GM19023 (cell line): ENCODE data around the gene PRPF40B.

Experiments
- ATAC-seq: cut with Tn5 transposase; IDR thresholded peaks from one replicate; pipeline ENCODE4 v1.9.1; 2021; ENCODE audit warnings: mild to moderate bottlenecking, moderate library complexity; ENCODE audit not compliant: unreplicated experiment

PRPF40B gene

DNA sequence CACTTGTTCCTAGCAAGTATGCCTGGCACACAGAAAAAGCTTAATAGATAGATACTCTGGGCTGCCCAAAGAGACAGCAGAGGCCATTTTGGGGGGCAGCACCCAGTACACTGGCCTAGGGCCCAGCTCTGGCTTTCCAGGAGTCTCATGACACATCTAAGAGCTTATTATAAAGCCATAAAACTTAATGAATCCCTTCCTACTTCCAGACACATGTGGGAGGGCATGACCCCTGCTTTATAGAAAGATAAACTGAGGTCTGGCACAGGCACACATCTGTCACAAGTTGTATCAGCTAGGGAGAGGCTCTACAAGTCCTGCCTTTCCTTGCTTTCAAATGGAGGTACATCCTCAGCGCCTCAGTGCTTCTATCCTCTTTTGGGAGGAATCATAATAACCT lies 56.7 kb downstream of the PRPF40B start:
- ATAC-seq = no peak

DNA sequence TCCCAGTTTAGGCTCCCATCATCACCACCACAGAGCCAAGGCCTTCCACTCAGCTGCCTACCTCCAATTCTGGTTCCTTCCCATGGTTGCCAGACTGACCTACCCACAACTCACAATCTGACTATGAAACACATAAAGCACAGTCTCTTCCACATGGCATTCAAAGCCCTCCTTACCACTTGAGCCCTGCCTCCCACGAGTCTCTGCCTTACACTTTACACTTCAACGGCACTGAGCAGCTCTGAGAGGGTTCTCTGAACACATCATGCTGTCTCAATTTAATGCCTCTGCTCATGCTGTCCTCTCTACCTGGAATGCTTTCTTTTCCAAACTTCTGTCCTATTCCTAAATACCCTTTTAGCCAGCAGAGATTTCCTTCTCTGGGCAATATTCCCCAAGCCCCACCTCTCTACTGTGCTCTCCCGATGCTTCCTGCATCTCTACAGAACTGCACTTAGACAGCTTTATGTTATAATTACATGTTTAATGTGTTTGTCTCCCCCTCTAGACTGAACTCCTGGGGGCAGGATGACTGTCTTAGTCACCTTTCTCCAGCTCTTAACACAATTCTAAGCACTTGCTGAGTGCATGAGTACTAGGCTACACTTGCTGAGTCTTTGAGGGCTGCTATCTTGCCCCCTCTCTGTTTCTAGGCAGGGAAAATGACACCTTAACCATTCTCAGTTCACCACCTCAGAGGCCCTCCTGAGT lies 60.4 kb downstream of the PRPF40B start:
- ATAC-seq = no peak

DNA sequence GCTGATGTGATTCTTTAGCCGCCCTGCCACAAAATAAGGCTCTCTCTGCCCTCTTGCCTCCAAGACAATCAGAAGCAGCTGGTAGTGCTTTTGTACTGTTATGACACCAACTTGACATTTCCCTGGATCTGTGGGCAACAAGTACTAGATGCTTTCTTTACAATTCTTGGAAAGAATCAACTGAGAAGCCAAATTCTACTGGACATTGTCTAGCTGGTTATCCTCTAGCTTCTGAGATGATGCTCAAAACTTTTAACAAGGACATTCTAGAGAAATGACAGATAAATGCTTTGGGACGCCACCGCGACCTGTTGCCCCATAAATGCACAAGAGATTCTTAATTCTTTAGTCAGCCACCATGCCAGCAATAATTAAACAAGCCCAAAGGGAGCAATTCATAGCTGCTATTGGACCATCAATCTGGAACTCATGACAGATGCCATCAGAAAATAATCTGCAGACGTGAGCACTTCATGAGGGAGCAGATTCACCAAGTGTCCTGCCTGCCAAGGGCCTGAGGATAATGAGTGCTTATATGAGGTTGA lies 61.0 kb downstream of the PRPF40B start:
- no peak for ATAC-seq

DNA sequence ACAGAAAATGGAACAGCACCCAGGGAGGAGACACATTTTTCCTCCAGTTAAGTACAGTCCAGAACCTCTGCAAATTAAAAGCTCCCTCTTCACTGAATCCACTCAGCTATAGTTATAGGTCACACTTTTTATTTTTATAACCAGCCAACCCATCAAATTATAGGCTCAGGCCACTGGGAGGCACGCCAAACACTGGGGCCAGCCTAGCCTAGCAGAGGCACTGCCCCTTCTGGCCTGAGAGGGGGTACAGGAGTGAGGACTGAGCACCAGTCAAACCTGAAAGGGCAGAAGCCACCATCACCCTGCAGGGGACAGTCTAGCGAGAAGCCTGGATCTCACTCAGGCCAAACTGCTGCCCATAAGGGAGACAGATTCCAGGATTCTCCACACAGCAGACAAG lies 64.6 kb downstream of the PRPF40B start:
- no peak for ATAC-seq

DNA sequence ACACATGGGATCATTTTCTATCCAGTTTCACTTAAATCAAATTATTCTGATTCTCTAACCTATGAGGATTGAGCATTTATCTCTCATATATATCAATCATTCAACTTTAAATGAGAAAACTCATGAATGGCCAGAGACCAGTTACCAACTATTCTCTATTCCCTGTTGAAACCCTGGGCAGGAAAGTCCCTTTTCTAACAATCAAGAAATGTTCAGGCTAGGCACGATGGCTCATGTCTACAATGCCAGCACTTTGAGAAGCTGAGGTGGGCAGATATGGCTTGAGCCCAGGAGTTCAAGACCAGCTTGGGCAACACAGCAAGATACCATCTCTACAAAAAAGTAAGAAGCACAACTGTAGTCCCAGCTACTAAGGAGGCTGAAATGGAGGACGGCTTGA lies 65.9 kb downstream of the PRPF40B start:
- no peak for ATAC-seq

DNA sequence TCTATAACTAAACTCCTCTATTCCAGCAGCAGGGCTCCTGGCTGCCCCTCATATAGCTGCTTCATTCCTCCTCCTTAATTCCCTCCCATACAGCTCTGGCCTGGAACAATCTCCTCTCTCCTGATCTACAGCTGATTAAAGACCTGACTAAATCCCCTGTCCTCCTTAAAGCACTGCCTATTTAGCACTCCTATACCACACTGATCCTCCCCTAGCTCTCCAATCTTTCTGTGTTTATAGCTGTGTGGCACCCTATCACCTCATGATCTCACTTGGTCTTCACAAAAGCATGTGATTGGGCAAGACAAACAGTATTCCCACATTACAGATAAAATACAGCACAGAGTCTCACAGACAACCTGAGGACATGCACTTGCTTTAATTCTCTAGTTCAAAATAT lies 66.4 kb downstream of the PRPF40B start:
- no peak for ATAC-seq

DNA sequence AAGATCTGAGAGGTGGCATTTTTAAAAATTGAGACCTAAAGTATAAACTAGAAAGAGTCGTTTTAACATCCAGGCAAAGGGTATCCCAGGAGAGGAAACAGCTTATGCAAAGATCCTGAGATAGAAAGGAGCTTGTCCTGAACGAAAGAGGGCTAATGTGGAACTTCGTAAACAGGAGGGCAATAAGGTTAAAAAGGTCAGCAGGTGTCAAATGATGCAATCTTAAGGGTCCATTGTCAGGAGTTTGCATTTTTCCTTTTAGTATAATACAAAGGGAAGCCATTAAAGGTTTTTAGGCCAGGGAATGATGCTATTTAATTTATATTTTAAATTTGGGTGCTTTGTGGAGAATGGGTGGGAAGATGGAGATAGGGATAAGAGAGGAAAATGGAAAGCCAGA lies 69.5 kb downstream of the PRPF40B start:
- ATAC-seq = no peak

DNA sequence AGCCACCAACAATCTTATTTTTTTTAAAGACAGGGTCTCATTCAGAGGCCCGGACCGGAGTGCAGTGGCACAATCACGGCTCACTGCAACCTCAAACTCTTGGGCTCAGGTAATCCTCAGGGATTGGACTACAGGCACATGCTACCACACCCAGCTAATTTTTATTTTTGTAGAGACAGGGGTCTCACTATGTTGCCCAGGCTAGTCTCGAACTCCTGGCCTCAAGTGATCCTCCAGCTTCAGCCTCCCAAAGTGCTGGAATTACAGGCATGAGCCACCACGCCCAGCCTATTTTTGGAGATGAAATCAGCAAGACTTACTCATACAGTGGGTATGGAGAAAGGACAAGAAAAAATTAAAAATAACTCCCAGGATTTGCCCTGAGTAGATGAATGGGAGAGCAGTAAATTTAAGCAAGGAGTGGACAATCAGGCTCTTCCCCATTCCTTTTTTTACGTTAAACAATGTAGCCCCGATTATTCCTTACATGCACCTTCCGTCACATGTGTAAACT lies 70.6 kb downstream of the PRPF40B start:
- no peak for ATAC-seq
